IPS-NIHi7 (cell line): ENCODE data around the gene NANOS3.

Experiments used
- DNase-seq: peaks from one replicate; pipeline ENCODE4 v3.0.0; 2012; ENCODE audit warnings: mixed read lengths; ENCODE audit errors: extremely low spot score

Gene NANOS3

DNA sequence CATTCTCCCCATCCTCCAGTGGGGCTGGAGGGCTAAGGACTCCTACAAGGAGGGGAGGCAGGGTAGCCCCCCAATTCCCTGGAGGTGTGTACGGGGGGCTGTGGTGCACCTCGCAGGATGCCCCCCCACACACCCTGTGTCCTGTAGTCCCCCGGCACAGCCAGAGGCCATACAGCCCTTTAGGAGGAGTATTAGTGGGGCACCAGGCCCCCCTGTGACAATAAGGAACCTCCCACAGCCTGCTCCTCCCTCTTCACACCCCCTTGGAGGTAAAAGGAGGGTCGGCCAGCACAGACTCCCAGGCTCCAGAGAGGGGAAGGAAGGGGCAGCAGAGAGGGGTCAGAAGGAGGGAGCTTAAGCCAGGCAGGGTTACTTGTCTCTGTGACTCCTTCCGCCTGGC, at the start of gene NANOS3:
TSS of gene NANOS3 (plus strand) at position 301 of the 400 bp plus-strand sequence. CDS start 115 bp downstream, outside the sequence.
- no peak for DNase-seq

DNA sequence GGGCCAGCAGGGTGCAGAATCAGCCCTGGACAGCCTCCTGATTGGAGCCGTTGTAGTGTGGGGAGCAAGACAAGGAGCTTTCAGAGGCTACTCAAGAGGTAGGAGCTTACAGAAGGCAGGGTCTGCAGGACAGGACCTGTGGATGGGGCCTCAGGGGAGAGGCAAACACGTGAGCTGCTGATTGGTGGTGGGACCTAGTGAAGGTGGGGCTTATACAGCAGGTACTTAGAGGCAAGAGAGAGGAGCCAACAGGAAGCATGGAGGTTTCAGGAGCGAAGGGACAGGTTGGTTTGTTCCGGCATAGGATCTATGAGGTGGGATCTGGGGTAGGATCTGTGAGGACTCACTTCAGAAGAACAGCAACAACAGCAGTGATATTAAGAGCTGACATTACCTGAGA, 49.3 kb upstream of the NANOS3 start:
- no peak for DNase-seq

- no peak for DNase-seq
Measured at GRCh38 chr19:13830114-13830740, 46.7 kb upstream of the NANOS3 start.

DNA sequence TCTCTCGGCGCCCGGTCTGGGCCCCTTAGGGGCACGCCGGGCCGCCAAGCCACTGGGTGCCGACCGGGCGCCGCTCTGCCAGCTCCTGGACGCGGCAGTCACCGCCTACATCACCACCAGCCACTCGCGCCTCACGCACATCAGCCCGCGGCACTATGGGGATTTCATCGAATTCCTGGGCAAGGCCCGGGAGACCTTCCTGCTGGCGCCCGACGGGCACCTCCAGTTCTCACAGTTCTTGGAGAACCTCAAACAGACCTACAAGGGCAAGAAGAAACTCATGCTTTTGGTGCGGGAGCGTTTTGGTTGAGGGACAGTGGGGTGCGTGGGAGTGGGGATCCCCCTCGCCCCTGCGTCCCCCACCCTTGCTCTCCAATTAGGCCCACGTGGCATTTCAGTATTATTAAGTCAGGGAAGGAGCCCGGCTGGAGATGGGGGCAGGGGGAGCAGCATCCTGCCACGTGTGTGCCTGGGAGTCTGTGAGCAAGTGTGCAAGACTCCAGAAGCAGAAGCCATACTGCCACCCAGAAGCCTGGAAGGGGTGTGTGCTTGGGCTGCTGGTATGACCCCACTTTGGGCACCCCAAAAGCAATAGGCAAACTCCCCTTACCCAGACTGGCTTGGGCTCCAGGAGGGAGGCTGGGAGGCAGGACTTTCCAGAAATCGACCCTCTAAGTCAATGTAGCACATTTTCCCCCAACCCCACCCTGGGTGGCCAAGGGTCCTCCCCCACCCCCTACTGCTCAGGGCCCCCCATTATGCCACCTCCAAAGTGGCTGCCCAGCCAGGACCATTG, 46.0 kb upstream of the NANOS3 start:
- no peak for DNase-seq

- no peak for DNase-seq
Measured at GRCh38 chr19:13831537-13832467, 45.1 kb upstream of the NANOS3 start.

- peak; percentile 96 for DNase-seq
Measured at GRCh38 chr19:13833330-13834243, 43.3 kb upstream of the NANOS3 start.

GRCh38 chr19:13834244-13835069, 42.5 kb upstream of the NANOS3 start:
- DNase-seq: no peak

DNA sequence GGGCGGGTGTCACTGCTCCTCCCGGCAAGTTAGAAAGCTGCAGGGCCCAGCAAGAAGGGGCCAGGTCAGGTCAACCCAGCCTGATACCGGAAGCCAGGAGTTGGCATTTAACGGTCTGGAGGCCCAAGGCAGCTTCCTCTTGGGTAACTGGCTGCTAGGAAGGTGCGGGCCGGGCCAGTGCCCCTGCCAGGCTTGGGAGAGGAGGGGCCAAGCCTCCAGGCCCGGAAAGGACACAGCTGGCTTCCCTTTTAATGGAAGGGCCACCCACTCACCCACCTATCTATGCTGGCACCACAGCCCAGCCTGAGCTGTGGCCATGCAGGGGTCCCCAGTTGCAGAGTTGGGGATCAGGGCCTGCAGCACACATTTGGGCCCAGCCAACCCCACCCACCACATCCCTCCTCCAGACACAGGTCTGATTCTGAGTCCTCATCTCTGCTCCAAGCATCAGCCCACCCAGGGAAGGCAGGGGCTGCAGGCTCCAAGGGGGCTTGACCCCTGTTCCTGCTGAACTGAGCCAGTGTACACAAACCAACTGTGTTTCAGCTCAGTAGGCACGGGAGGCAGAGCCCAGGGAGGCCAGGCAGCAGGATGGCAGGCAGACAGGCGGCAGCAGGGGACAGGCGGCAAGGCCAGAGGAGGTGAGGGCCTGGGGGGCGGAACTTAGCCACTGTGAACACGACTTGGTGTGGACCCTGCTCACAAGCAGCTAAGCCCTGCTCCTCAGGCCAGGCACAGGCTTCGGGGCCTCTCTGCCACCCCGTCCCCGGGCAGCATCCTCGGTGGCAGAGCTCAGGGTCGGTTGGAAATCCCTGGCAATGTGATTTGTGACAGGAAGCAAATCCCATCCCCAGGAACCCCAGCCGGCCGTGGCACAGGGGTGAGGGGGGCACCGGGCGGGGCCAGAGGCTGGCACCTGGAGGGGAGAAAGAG, 40.9 kb upstream of the NANOS3 start:
- DNase-seq: no peak

DNA sequence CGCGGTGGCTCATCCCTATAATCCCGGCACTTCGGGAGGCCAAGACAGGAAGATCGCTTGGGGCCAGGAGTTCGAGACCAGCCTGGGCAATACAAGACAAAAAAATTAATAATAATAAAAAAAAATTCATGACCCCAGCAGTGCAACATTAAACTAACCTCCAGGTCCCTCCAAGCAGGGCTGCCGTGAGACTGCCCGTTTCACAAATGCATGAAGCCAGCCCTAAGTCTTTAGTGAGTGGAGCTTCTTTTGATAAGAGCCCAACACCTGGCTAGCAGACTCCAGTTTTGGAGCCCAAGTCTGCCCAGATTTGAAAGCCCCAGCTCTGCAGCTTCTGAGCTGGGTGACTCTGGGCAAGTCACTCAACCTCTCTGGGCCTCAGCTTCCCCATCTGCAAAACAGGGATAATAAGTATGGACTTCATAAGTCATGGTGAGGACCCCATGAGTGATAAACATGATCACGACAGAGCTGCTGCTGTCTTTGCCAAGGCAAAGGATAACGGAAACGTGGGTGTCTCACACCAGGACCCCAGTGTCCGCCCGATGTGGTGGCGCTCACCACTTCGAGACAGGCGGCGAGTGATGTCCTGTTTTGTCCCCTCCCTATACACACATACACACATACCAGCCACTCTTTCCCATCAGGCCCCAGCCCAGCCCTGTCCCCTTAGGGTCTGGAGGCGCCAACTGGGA, 38.4 kb upstream of the NANOS3 start:
- no peak for DNase-seq

DNA sequence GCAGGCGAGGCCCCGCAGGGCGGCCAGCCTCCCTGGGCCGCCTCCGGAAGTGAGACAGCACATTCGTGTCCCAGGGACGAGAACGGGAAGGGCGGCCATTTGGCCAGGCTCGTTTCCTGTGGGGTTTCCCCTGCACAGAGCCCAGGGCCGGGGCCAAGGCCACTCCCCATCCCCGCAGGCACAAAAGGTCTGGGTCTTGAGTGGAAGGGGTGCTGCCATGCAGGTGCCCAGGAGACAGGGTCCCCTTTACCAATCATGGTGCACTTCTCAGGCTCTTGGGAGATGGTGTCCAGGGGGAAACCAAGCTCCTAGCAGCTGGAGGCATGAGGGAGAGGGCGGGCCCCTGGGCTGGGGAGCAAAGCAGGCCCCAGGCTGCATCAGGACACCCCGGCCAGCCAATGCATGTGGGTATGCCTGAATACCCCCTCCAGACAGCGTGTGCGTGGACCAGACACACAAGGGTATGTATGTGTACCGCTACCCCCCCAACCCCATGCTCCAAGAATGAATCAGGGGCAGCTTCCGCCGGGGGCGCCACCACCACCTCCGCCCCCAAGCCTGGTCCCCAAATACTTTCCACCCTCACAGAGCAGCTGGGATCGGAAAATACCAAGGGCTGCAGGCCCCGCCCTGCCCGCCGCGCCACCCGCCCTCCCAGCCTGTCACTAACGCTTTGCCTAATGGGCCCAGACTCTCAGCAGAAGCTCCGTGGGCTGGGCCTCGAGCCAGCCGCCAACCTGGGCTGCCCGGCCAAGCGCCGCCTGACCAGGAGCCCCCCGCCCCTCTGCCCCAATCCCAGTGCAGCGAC, 37.6 kb upstream of the NANOS3 start:
- DNase-seq: peak; percentile 16

DNA sequence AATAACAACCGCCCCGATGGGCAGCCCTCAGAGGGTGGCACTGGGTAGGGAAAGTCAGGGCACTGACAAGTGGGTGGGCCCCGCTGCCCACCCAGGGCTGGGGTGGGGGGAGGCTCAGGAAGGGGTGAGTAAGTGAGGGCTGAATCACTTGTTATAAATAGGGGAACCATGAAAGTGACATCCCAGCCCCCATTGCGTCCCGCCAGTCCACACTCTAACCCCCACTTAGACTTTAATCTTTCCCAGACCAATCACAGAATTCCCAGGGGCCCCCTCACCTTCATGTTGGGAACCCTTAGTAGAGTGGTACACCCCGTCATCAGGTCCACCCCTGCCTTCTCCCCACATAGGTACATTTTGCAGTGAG, 37.0 kb upstream of the NANOS3 start:
- no peak for DNase-seq

DNA sequence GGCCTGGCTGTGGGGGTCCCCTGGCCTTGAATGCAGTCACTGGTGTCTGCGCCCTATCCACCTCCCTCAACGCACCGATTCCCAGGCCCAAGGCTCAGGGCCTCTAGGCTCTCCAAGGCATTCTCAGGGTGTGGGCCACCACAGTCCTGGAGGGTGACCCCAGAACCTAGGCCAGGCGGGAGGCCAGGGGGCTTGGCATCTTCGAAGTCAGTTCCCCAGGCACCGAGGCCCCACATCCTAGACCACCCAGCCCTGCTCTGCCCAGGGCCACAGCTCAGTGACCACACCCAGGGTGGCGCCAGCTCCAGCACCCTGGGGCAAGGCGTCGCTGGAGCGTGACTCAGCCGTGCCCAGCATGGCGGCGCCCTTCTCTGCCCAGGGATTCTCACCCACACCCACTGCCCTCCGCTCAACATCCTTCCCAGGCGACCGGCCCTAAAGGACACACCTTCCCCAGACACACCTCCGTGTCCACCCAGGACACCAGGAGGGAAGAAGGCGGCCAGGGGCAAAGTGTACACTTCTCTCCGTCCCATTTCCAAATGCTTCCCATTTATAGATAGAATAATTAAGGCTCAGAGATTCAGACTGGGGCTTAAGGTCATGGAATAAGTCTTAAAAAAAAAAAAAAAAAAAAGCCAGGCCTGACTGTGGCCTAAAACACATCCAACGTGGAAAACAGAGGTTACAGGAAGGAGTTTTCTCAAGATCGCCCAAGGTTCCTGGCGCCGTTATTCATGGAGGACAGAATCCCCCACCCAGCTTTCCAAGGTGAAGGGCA, 36.4 kb upstream of the NANOS3 start:
- peak; percentile 6 for DNase-seq

DNA sequence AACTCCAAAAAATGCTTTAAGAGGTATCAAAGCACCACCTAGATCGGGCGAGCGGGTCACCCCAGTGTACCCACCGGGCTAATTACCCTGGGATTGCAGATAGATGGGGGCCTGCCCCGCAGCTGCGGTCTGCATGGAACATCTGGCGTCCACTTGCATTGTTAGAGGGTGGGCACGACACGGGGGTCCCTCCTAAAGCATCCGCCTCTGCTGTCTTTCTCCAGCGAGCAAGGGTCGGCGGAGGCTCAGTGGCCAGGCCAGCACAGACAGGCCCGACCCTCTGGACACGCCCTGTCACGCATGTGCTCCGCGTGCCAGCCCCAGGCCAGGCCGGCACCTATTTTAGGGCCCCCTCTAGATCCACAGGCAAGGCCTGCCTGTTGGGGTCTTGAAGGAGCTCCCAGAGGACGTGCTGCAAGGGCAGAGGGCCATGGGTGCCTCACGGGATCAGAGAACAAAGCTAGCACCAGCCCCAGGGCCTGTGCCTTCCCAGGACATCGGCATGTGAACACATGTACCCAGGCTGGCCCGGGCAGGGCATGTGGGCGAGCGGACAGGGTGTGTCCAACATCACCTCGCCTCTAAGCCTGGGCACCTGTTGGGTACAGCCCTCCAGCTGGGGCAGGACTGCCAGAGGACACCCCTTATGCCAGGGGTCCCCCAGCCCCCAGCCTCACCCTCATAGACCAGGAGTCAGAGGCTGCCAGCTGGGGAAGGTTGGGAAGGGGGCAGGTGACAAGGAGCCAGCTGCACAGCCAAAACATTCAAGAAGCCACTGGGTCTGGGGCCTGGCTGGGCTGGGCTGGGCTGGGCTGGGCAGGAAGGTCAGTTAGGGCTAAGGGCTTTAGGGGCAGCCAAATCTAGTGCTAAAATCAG, 35.6 kb upstream of the NANOS3 start:
- DNase-seq: peak; percentile 5

- peak; percentile 4 for DNase-seq
Measured at GRCh38 chr19:13841962-13842290, 35.0 kb upstream of the NANOS3 start.

GRCh38 chr19:13842291-13843103, 34.4 kb upstream of the NANOS3 start:
- DNase-seq: peak; percentile 54
